H1 (cell line): ENCODE results near the gene LCE1D. TPM values are rescaled to one million over a fixed set of nuclear protein-coding genes. Genes with fewer than 3 reads are reported as not detected.

ENCODE experiments used
- CTCF ChIA-PET: fragments of 300-600 bp; sonication (Branson Sonifier 250); formaldehyde crosslinking; loops from one replicate; lab custom pipeline; 2021; ENCODE audit not compliant: partially characterized antibody; lab: Charles Lee
- POLR2A ChIA-PET: fragments of 300-600 bp; sonication (Branson Sonifier 250); formaldehyde crosslinking; loops from one replicate; lab custom pipeline; 2021; ENCODE audit warnings: inconsistent platforms; ENCODE audit not compliant: partially characterized antibody; lab: Charles Lee
- DNase-seq, 2 experiments: peaks; one replicate each; pipeline versions ENCODE4 v3.0.0 to v3.0.0-alpha.2; 2010 to 2022; ENCODE audit warnings: low spot score in 2 of 2, low read depth in 1 of 2, mixed read lengths in 1 of 2
- FAIRE-seq: peaks from 2 replicates; lab custom pipeline; 2011; peaks lifted over from hg19 to GRCh38; lab: Jason Lieb, UNC
- H2AFZ ChIP-seq: 2 replicates; pipeline ENCODE4 v1.8.1; 2012; ENCODE audit warnings: low read length, inconsistent platforms
- H2AK5ac ChIP-seq: 2 replicates; pipeline ENCODE4 v1.6.1; 2013; ENCODE audit warnings: low read depth, low read length
- H2BK120ac ChIP-seq: replicated peaks from 2 replicates; pipeline ENCODE3; 2013; ENCODE audit warnings: low read depth, low read length, inconsistent platforms
- H2BK12ac ChIP-seq: 2 replicates; pipeline ENCODE4 v1.6.1; 2013; ENCODE audit warnings: low read depth, low read length
- H2BK15ac ChIP-seq: 2 replicates; pipeline ENCODE4 v1.6.1; 2013; ENCODE audit warnings: low read length
- H2BK20ac ChIP-seq: 2 replicates; pipeline ENCODE4 v1.6.1; 2013; ENCODE audit warnings: low read length
- H2BK5ac ChIP-seq: 2 replicates; pipeline ENCODE4 v1.6.1; 2013; ENCODE audit warnings: low read depth, low read length
- H3K14ac ChIP-seq: 2 replicates; pipeline ENCODE4 v1.6.1; 2013; ENCODE audit warnings: inconsistent platforms; ENCODE audit not compliant: insufficient read length
- H3K18ac ChIP-seq: 2 replicates; pipeline ENCODE4 v1.6.1; 2013; ENCODE audit warnings: low read length; ENCODE audit errors: extremely low read depth
- H3K23ac ChIP-seq: 2 replicates; pipeline ENCODE4 v1.6.1; 2013; ENCODE audit warnings: inconsistent platforms; ENCODE audit not compliant: insufficient read length
- H3K23me2 ChIP-seq: 2 replicates; pipeline ENCODE4 v1.6.1; 2013; ENCODE audit warnings: low read depth, low read length
- H3K27ac ChIP-seq: 2 replicates; pipeline ENCODE4 v1.6.1; 2011; ENCODE audit warnings: low read depth, low read length, inconsistent platforms
- H3K27me3 ChIP-seq, 4 experiments: replicated peaks in 1 of 4; 1 replicate in 1 of 4; 2 replicates in 3 of 4; pipeline versions ENCODE4 v1.6.1 to v1.8.1; 2011 to 2013; ENCODE audit warnings: low read length in 3 of 4, mild to moderate bottlenecking in 3 of 4, inconsistent platforms in 2 of 4, mixed read lengths in 2 of 4, moderate library complexity in 1 of 4; ENCODE audit not compliant: control insufficient read depth in 3 of 4, insufficient read depth in 3 of 4; ENCODE audit errors: extremely low read depth in 1 of 4
- H3K36me3 ChIP-seq, 4 experiments: 2 replicates each; pipeline versions ENCODE4 v1.6.1 to v1.8.1; 2011 to 2013; ENCODE audit warnings: mild to moderate bottlenecking in 4 of 4, low read length in 3 of 4, moderate library complexity in 2 of 4, control low read depth in 1 of 4, inconsistent platforms in 1 of 4; ENCODE audit not compliant: insufficient read depth in 4 of 4, control insufficient read depth in 2 of 4
- H3K4ac ChIP-seq: replicated peaks from 2 replicates; pipeline ENCODE3; 2013; ENCODE audit warnings: low read length, low read depth, mixed read lengths, inconsistent platforms; ENCODE audit not compliant: insufficient read length
- H3K4me1 ChIP-seq, 4 experiments: replicated peaks in 1 of 4; 1 replicate in 1 of 4; 2 replicates in 3 of 4; pipeline versions ENCODE4 v1.6.1 to v1.8.1; 2011 to 2013; ENCODE audit warnings: low read length in 3 of 4, inconsistent platforms in 2 of 4, mixed read lengths in 1 of 4; ENCODE audit not compliant: insufficient read depth in 4 of 4, control insufficient read depth in 3 of 4
- H3K4me2 ChIP-seq, 2 experiments: 2 replicates each; pipeline versions ENCODE4 v1.6.1 to v1.8.1; 2011 to 2013; ENCODE audit warnings: low read depth in 2 of 2, low read length in 2 of 2, control low read depth in 1 of 2, inconsistent platforms in 1 of 2, mild to moderate bottlenecking in 1 of 2; ENCODE audit not compliant: insufficient read depth in 1 of 2
- H3K4me3 ChIP-seq, 4 experiments: fragments of 200-600, 300-600 bp in 1 of 4; sonication (generic), shearing (Covaris generic), sonication (Bioruptor Twin) in 1 of 4; 2 replicates each; pipeline versions ENCODE4 v1.5.1 to v1.8.1; 2011 to 2016; ENCODE audit warnings: low read length in 4 of 4, low read depth in 3 of 4, control low read depth in 2 of 4, inconsistent platforms in 2 of 4, mild to moderate bottlenecking in 2 of 4, mixed read lengths in 1 of 4, moderate library complexity in 1 of 4; ENCODE audit not compliant: insufficient read depth in 2 of 4; ENCODE audit errors: extremely low read depth in 1 of 4
- H3K56ac ChIP-seq: replicated peaks from 2 replicates; pipeline ENCODE3; 2013; ENCODE audit warnings: low read depth, mild to moderate bottlenecking, mixed read lengths, low read length, inconsistent platforms; ENCODE audit not compliant: insufficient read length
- H3K79me1 ChIP-seq: 2 replicates; pipeline ENCODE4 v1.6.1; 2013; ENCODE audit warnings: low read depth, low read length, control low read depth
- H3K79me2 ChIP-seq, 2 experiments: 2 replicates each; pipeline versions ENCODE4 v1.6.1 to v1.8.1; 2012 to 2013; ENCODE audit warnings: low read length in 2 of 2, mild to moderate bottlenecking in 2 of 2, inconsistent platforms in 1 of 2; ENCODE audit not compliant: insufficient read depth in 2 of 2, control insufficient read depth in 1 of 2
- H3K9ac ChIP-seq, 4 experiments: replicated peaks in 1 of 4; 1 replicate in 1 of 4; 2 replicates in 3 of 4; pipeline versions ENCODE4 v1.6.1 to v1.8.1; 2011 to 2013; ENCODE audit warnings: low read depth in 3 of 4, low read length in 3 of 4, control low read depth in 2 of 4, mild to moderate bottlenecking in 2 of 4, moderate library complexity in 2 of 4, inconsistent platforms in 1 of 4; ENCODE audit errors: extremely low read depth in 1 of 4
- H3K9me3 ChIP-seq, 2 experiments: 2 replicates each; pipeline versions ENCODE4 v1.6.1 to v1.8.1; 2012 to 2013; ENCODE audit warnings: mild to moderate bottlenecking in 2 of 2, moderate library complexity in 2 of 2, control low read depth in 1 of 2, inconsistent platforms in 1 of 2, low read depth in 1 of 2, low read length in 1 of 2, mixed read lengths in 1 of 2; ENCODE audit not compliant: insufficient read depth in 2 of 2
- H4K20me1 ChIP-seq, 2 experiments: replicated peaks in 1 of 2; 2 replicates each; pipeline versions ENCODE3 to v1.8.1; 2011 to 2013; ENCODE audit warnings: inconsistent platforms in 2 of 2, low read length in 2 of 2, mild to moderate bottlenecking in 1 of 2; ENCODE audit not compliant: insufficient read depth in 2 of 2, control insufficient read depth in 1 of 2
- H4K5ac ChIP-seq: 2 replicates; pipeline ENCODE4 v1.6.1; 2013; ENCODE audit warnings: low read length, low read depth, mixed read lengths, inconsistent platforms; ENCODE audit not compliant: insufficient read length
- H4K8ac ChIP-seq: 2 replicates; pipeline ENCODE4 v1.8.0; 2013; ENCODE audit warnings: mild to moderate bottlenecking, moderate library complexity, low read length, inconsistent platforms; ENCODE audit not compliant: insufficient read depth; ENCODE audit errors: extremely low read depth
- H4K91ac ChIP-seq: replicated peaks from 2 replicates; pipeline ENCODE3; 2013; ENCODE audit warnings: low read length, mixed read lengths, inconsistent platforms; ENCODE audit not compliant: insufficient read length
- EGR1 ChIP-seq: IDR thresholded peaks from 2 replicates; pipeline ENCODE4 v1.6.1; 2011; ENCODE audit warnings: low read depth, low read length, borderline replicate concordance
- NANOG ChIP-seq: IDR thresholded peaks from 2 replicates; pipeline ENCODE4 v1.6.1; 2011; ENCODE audit warnings: low read length, low read depth, mild to moderate bottlenecking, inconsistent platforms; ENCODE audit not compliant: insufficient read depth, poor library complexity, severe bottlenecking
- SAP30 ChIP-seq: fragments of 300-600 bp; sonication (generic); IDR thresholded peaks from 2 replicates; pipeline ENCODE4 v1.7.1; 2012; ENCODE audit warnings: low read length, moderate library complexity, mild to moderate bottlenecking, inconsistent platforms; ENCODE audit not compliant: insufficient read depth, insufficient replicate concordance
- WGBS, 2 experiments: shearing (Covaris generic) in 1 of 2; methylation state at CpG; one replicate each; pipeline versions ENCODE4 v1.1.6 to v1.1.7; 2013 to 2015; ENCODE audit warnings: low lambda C conversion rate in 2 of 2, mixed read lengths in 2 of 2, inconsistent platforms in 1 of 2, low coverage in 1 of 2, missing lambda C conversion rate in 1 of 2; ENCODE audit not compliant: insufficient replicate concordance in 2 of 2, insufficient coverage in 1 of 2, insufficient read length in 1 of 2; ENCODE audit errors: extremely low coverage in 1 of 2, missing lambda C conversion rate in 1 of 2; 5-methylcytosine and 5-hydroxymethylcytosine counted together
- polyA plus RNA-seq, 7 experiments: library from polyadenylated mRNA; depleted of rRNA in 3 of 7; stranded (reverse) in 5 of 7; unstranded in 2 of 7; fragments of >200 nt in 5 of 7; fragments of 200-250 nt in 2 of 7; gene quantifications; 1 replicate in 5 of 7; 2 replicates in 1 of 7; 4 replicates in 1 of 7; pipeline versions ENCODE4 v1.2.1 to v1.2.3, GENCODE V29; 2011 to 2013; ENCODE audit warnings: missing spikeins in 2 of 7, mixed read lengths in 2 of 7
- total RNA-seq: library from RNA; stranded (reverse); fragmentation: NEBNext Ultra II Directional; extraction: Animal tissue kit (Norgen Biotek cat#: 25700); gene quantifications from 2 replicates; pipeline ENCODE4 v1.2.1, GENCODE V29; 2021

LCE1D gene
- total and polyA plus RNA-seq, 2 of the 8 experiments (the other 6 are each of a cell fraction or from before 2014, with no cell fraction given): not detected

DNA sequence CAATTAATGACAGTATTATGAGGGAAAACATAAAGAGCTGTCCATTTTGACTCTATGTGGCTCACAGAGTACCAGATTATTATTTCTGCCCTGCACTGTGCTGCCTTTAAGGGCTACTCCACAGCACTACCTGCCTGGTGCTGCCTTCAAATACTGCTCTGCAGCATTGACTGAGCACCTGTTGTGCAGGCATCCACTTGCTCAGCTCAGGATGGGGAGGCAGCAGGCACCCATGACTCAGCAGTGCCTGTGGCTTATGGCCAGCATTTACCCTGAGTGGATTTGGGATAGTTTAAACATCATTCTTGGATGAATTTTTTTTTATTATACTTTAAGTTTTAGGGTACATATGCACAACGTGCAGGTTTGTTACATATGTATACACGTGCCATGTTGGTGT, 39.6 kb upstream of the LCE1D start:
- H2BK15ac ChIP-seq: no peak overlapping the region
- no peak overlapping the region for H2BK120ac ChIP-seq
- 100% methylated on average over 1 of the region's 2 CpGs; no CpG with 5 or more reads in 1 of the 2 experiments for WGBS, 2 experiments
- no peak overlapping the region for H3K27ac ChIP-seq
- no peaks in the 10 kb centered on the region for H3K79me2 ChIP-seq
- no peak overlapping the region for H3K4me2 ChIP-seq
- H3K23me2 ChIP-seq: no peaks in the 10 kb centered on the region
- H4K91ac ChIP-seq: no peak overlapping the region
- H3K9ac ChIP-seq: no peak overlapping the region
- H3K4ac ChIP-seq: no peak overlapping the region
- H2AK5ac ChIP-seq: no peak overlapping the region
- no peak overlapping the region for H2BK12ac ChIP-seq
- POLR2A ChIA-PET: no interaction called here
- no peaks in the 10 kb centered on the region for H3K36me3 ChIP-seq
- no peaks in the 10 kb centered on the region for H3K4me1 ChIP-seq
- no peak overlapping the region for H3K18ac ChIP-seq
- no peak overlapping the region for H3K56ac ChIP-seq
- DNase-seq (no peak), FAIRE-seq (no peak)
- CTCF ChIA-PET: no interaction called here
- H4K5ac ChIP-seq: no peak overlapping the region
- no peak overlapping the region for H2BK20ac ChIP-seq
- no peak overlapping the region for H2BK5ac ChIP-seq
- H3K23ac ChIP-seq: no peak overlapping the region
- no peak overlapping the region for H3K4me3 ChIP-seq
- H4K20me1 ChIP-seq: no peaks in the 10 kb centered on the region
- H3K14ac ChIP-seq: no peak overlapping the region
- H3K9me3 ChIP-seq: peaks cover 81 to 88% of the 10 kb centered on the region in 2 experiments
- no peaks in the 10 kb centered on the region for H3K27me3 ChIP-seq
- H4K8ac ChIP-seq: no peak overlapping the region
- no peak overlapping the region for H2AFZ ChIP-seq
- no peaks in the 10 kb centered on the region for H3K79me1 ChIP-seq
- TF ChIP-seq EGR1 (no peak), NANOG (no peak), SAP30 (no peak)
